NB4 (cell line): ENCODE data around the gene SPAG9.

Experiments used
- MAX ChIP-seq: IDR thresholded peaks from 2 replicates; pipeline ENCODE4 v1.6.1; 2011; ENCODE audit warnings: low read depth, low read length
- POLR2A ChIP-seq: IDR thresholded peaks from 2 replicates; pipeline ENCODE4 v1.6.1; 2011; ENCODE audit warnings: mild to moderate bottlenecking; ENCODE audit not compliant: insufficient read length; ENCODE audit errors: extremely low read depth
- TF ChIP-seq, protein P1 (sequence below): IDR thresholded peaks from one replicate; pipeline ENCODE4 v1.5.1; 2012; ENCODE audit warnings: low read depth, low read length

- TF ChIP-seq, protein P1, sequence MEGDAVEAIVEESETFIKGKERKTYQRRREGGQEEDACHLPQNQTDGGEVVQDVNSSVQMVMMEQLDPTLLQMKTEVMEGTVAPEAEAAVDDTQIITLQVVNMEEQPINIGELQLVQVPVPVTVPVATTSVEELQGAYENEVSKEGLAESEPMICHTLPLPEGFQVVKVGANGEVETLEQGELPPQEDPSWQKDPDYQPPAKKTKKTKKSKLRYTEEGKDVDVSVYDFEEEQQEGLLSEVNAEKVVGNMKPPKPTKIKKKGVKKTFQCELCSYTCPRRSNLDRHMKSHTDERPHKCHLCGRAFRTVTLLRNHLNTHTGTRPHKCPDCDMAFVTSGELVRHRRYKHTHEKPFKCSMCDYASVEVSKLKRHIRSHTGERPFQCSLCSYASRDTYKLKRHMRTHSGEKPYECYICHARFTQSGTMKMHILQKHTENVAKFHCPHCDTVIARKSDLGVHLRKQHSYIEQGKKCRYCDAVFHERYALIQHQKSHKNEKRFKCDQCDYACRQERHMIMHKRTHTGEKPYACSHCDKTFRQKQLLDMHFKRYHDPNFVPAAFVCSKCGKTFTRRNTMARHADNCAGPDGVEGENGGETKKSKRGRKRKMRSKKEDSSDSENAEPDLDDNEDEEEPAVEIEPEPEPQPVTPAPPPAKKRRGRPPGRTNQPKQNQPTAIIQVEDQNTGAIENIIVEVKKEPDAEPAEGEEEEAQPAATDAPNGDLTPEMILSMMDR: no peak
- TF ChIP-seq MAX (no peak), POLR2A (no peak)
Measured at GRCh38 chr17:50939542-50939794, 181.2 kb downstream of the SPAG9 start.
